Measurements from ENCODE around the gene ZNF765. TPM values are rescaled to one million over a fixed set of nuclear protein-coding genes. Genes with fewer than 3 reads are reported as not detected.
A peak's percentile ranks its signal among the peaks of the same experiment; 100 is the strongest.
"Not testable (repeated sequence)": the region's sequence is repeated elsewhere in the genome, so short reads cannot be mapped to it uniquely, and the experiment has no call there.

The ZNF765 gene
- total and polyA plus RNA-seq, 2 experiments from 2014 or later, result 12.7 to 24.5 TPM

GRCh38 chr19:53396525-53396868 is 1.5 kb downstream of the ZNF765 start:
- Histone ChIP-seq H4K20me1 (ENCODE audit: insufficient read depth, poor library complexity, severe bottlenecking) (no peaks in the 10 kb centered on the region), H2AFZ (no peak overlapping the region), H3K4me3 (peak overlapping the region; percentile 2), H3K36me3 (replicated peaks; ENCODE audit: insufficient read depth, low read depth) (no peaks in the 10 kb centered on the region), H3K9me3 (ENCODE audit: low read depth) (no peaks in the 10 kb centered on the region), H3K9me2 (replicated peaks; ENCODE audit: insufficient read depth) (no peaks in the 10 kb centered on the region), H3K27ac (no peak overlapping the region), H3K27me3 (no peaks in the 10 kb centered on the region), H3K4me2 (peak overlapping the region; percentile 97), H3K79me2 (peaks cover 36% of the 10 kb centered on the region), H3K4me1 (ENCODE audit: insufficient read depth) (peaks cover 13% of the 10 kb centered on the region)
- DNase-seq (ENCODE audit: low spot score), result no peak
- 0% methylated on average over 1 of the region's 1 CpG for whole genome bisulfite sequencing (ENCODE audit: low lambda C conversion rate, missing lambda C conversion rate)
- TF ChIP-seq EZH2 (IDR thresholded peaks at IDR 0.05; ENCODE audit: borderline replicate concordance), result no peak
- TF ChIP-seq EZH2phosphoT487 (IDR thresholded peaks at IDR 0.05; ENCODE audit: low read depth, severe bottlenecking, unreplicated experiment), result no peak
- TF ChIP-seq CTCF (IDR thresholded peaks at IDR 0.05; ENCODE audit: poor library complexity), result no peak

GRCh38 chr19:53397918-53398317 is 3.0 kb downstream of the ZNF765 start:
- H3K9me3 ChIP-seq (ENCODE audit: low read depth); H3K36me3 ChIP-seq (replicated peaks; ENCODE audit: insufficient read depth, low read depth); H2AFZ ChIP-seq; DNase-seq (ENCODE audit: low spot score); H3K27ac ChIP-seq; H3K27me3 ChIP-seq; H3K4me2 ChIP-seq; H4K20me1 ChIP-seq (ENCODE audit: insufficient read depth, poor library complexity, severe bottlenecking); H3K4me3 ChIP-seq; H3K9me2 ChIP-seq (replicated peaks; ENCODE audit: insufficient read depth): not testable (repeated sequence)
- H3K4me1 ChIP-seq (ENCODE audit: insufficient read depth), result peaks cover 13% of the 10 kb centered on the region
- WGBS (ENCODE audit: low lambda C conversion rate, missing lambda C conversion rate), result 83% methylated on average over 1 of the region's 1 CpG
- H3K79me2 ChIP-seq, result peaks cover 36% of the 10 kb centered on the region

- Histone ChIP-seq H3K27ac (no peak overlapping the region), H3K36me3 (replicated peaks; ENCODE audit: insufficient read depth, low read depth) (peaks cover 18% of the 10 kb centered on the region), H4K20me1 (ENCODE audit: insufficient read depth, poor library complexity, severe bottlenecking) (no peaks in the 10 kb centered on the region), H3K4me1 (ENCODE audit: insufficient read depth) (no peaks in the 10 kb centered on the region), H3K9me3 (ENCODE audit: low read depth) (peaks cover 46% of the 10 kb centered on the region), H3K79me2 (no peaks in the 10 kb centered on the region), H3K4me2 (no peak overlapping the region), H3K27me3 (no peaks in the 10 kb centered on the region), H2AFZ (no peak overlapping the region), H3K9me2 (replicated peaks; ENCODE audit: insufficient read depth) (no peaks in the 10 kb centered on the region), H3K4me3 (no peak overlapping the region)
- WGBS (ENCODE audit: low lambda C conversion rate, missing lambda C conversion rate), result 85% methylated on average over 7 of the region's 7 CpGs
- TF ChIP-seq CTCF (IDR thresholded peaks at IDR 0.05; ENCODE audit: poor library complexity), result no peak
- DNase-seq (ENCODE audit: low spot score), result no peak
Observed at GRCh38 chr19:53409505-53410204, 14.7 kb downstream of the ZNF765 start.

GRCh38 chr19:53420520-53421315 is 25.8 kb downstream of the ZNF765 start:
- 28% methylated on average over 11 of the region's 11 CpGs for WGBS (ENCODE audit: low lambda C conversion rate, missing lambda C conversion rate)
- not testable (repeated sequence) for H3K36me3 ChIP-seq (replicated peaks; ENCODE audit: insufficient read depth, low read depth); H3K9me3 ChIP-seq (ENCODE audit: low read depth); H4K20me1 ChIP-seq (ENCODE audit: insufficient read depth, poor library complexity, severe bottlenecking); H3K4me3 ChIP-seq; H3K9me2 ChIP-seq (replicated peaks; ENCODE audit: insufficient read depth); H3K27me3 ChIP-seq; H3K79me2 ChIP-seq
- H3K4me2 ChIP-seq, result peak overlapping the region; percentile 68
- peak overlapping the region; percentile 51 for H2AFZ ChIP-seq
- H3K27ac ChIP-seq, result peak overlapping the region; percentile 94
- peak; percentile 51 for DNase-seq (ENCODE audit: low spot score)
- peaks cover 12% of the 10 kb centered on the region for H3K4me1 ChIP-seq (ENCODE audit: insufficient read depth)
